HCT116 (cell line): Measurements from ENCODE around the gene PRSS56. TPM values are rescaled to one million over a fixed set of nuclear protein-coding genes. Genes with fewer than 3 reads are reported as not detected.

Experiments used
- ATAC-seq: fragments of 200-7000 bp; cut with Tn5 transposase; 2 replicates; pipeline ENCODE4 v1.9.1; 2020; ENCODE audit warnings: mild to moderate bottlenecking, moderate library complexity
- BruUV-seq: library from RNA; stranded (reverse); fragments of 400-500 nt; replicated peaks from 2 replicates; lab custom pipeline; 2021; lab: Mats Ljungman, UMichigan
- CTCF ChIA-PET: fragments of 300-600 bp; sonication (Branson Sonifier 250); formaldehyde crosslinking; loops from one replicate; lab custom pipeline; 2021; ENCODE audit warnings: antibody characterized with exemption; lab: Charles Lee
- POLR2A ChIA-PET: fragments of 300-600, 350-600 bp; sonication (Branson Sonifier 250); formaldehyde crosslinking; loops from one replicate; lab custom pipeline; 2021; ENCODE audit warnings: antibody characterized with exemption; lab: Charles Lee
- RAD21 ChIA-PET, 2 experiments: fragments of 300-600 bp; sonication (Branson Sonifier 250); formaldehyde crosslinking; loops; one replicate each; lab custom pipeline; 2023; ENCODE audit warnings: low total read pairs in 2 of 2; ENCODE audit not compliant: uncharacterized antibody in 2 of 2, unreplicated experiment in 2 of 2, low non-redundant PET in 1 of 2; lab: Charles Lee
- DNase-seq: peaks from one replicate; pipeline ENCODE4 v3.0.0-alpha.2; 2010; ENCODE audit warnings: low read depth, low spot score
- H2AFZ ChIP-seq: fragments of 200-600 bp; shearing (Covaris generic), sonication (generic); 2 replicates; pipeline ENCODE4 v1.6.1; 2017; ENCODE audit warnings: low read depth, mixed run types, mixed read lengths, antibody characterized with exemption, low read length; ENCODE audit not compliant: poor library complexity, severe bottlenecking
- H3K27ac ChIP-seq: 2 replicates; pipeline ENCODE4 v1.5.1; 2012; ENCODE audit warnings: low read depth, low read length
- H3K27me3 ChIP-seq: fragments of 200-600 bp; sonication (generic); 2 replicates; pipeline ENCODE4 v1.6.1; 2016; ENCODE audit warnings: mixed run types, low read length, mixed read lengths; ENCODE audit not compliant: insufficient read depth
- H3K36me3 ChIP-seq, 2 experiments: fragments of 200-500 bp in 1 of 2; fragments of 200-600 bp in 1 of 2; sonication (Bioruptor generic) in 1 of 2; sonication (generic) in 1 of 2; 2 replicates each; pipeline versions ENCODE4 v1.5.1 to v1.6.1; 2014 to 2016; ENCODE audit warnings: low read length in 2 of 2, inconsistent platforms in 1 of 2, mixed read lengths in 1 of 2, mixed run types in 1 of 2; ENCODE audit not compliant: insufficient read depth in 2 of 2, control insufficient read depth in 1 of 2
- H3K4me1 ChIP-seq, 2 experiments: fragments of 200-600 bp in 1 of 2; sonication (generic) in 1 of 2; 2 replicates each; pipeline versions ENCODE4 v1.5.1 to v1.6.1; 2012 to 2017; ENCODE audit warnings: low read length in 2 of 2, inconsistent platforms in 1 of 2, mild to moderate bottlenecking in 1 of 2, mixed read lengths in 1 of 2, mixed run types in 1 of 2, moderate library complexity in 1 of 2; ENCODE audit not compliant: insufficient read depth in 2 of 2, control insufficient read depth in 1 of 2
- H3K4me2 ChIP-seq: fragments of 200-600 bp; sonication (generic); 2 replicates; pipeline ENCODE4 v1.6.1; 2017; ENCODE audit warnings: mixed run types, low read length, mixed read lengths
- H3K4me3 ChIP-seq, 2 experiments: fragments of 200-600 bp in 1 of 2; sonication (generic) in 1 of 2; replicated peaks in 1 of 2; 2 replicates each; pipeline ENCODE4 v1.5.1; 2011 to 2016; ENCODE audit warnings: low read length in 2 of 2, control low read depth in 1 of 2, low read depth in 1 of 2, mild to moderate bottlenecking in 1 of 2, mixed read lengths in 1 of 2, mixed run types in 1 of 2
- H3K79me2 ChIP-seq: fragments of 200-600 bp; sonication (generic); 2 replicates; pipeline ENCODE4 v1.6.1; 2017; ENCODE audit warnings: mild to moderate bottlenecking, mixed run types, low read length, moderate library complexity, mixed read lengths; ENCODE audit not compliant: insufficient read depth
- H3K9ac ChIP-seq: fragments of 200-600 bp; sonication (generic); 2 replicates; pipeline ENCODE4 v1.6.1; 2016; ENCODE audit warnings: low read length, mixed read lengths
- H3K9me2 ChIP-seq: fragments of 200-600 bp; sonication (generic), shearing (Covaris generic); 2 replicates; pipeline ENCODE4 v1.6.1; 2017; ENCODE audit warnings: mixed run types, mild to moderate bottlenecking, moderate library complexity; ENCODE audit not compliant: insufficient read depth
- H3K9me3 ChIP-seq, 2 experiments: fragments of 200-500 bp in 1 of 2; fragments of 200-600 bp in 1 of 2; sonication (Bioruptor generic) in 1 of 2; sonication (generic) in 1 of 2; 2 replicates each; pipeline ENCODE4 v1.6.1; 2014 to 2017; ENCODE audit warnings: low read length in 2 of 2, mixed read lengths in 2 of 2, inconsistent platforms in 1 of 2, low read depth in 1 of 2, mild to moderate bottlenecking in 1 of 2, mixed run types in 1 of 2, moderate library complexity in 1 of 2; ENCODE audit not compliant: control insufficient read depth in 1 of 2, insufficient read depth in 1 of 2
- H4K20me1 ChIP-seq: fragments of 200-600 bp; sonication (generic), shearing (Covaris generic); 2 replicates; pipeline ENCODE4 v1.6.1; 2017; ENCODE audit warnings: mixed run types, mild to moderate bottlenecking, moderate library complexity; ENCODE audit not compliant: insufficient read depth
- ATF3 ChIP-seq: IDR thresholded peaks from 2 replicates; pipeline ENCODE4 v1.6.1; 2012
- POLR2AphosphoS5 ChIP-seq: IDR thresholded peaks from 2 replicates; pipeline ENCODE4 v1.6.1; 2011; ENCODE audit warnings: mild to moderate bottlenecking, low read depth, low read length, moderate library complexity
- SIN3A ChIP-seq: IDR thresholded peaks from 2 replicates; pipeline ENCODE4 v1.6.1; 2012; ENCODE audit warnings: low read depth
- ZNF274 ChIP-seq: fragments of 200-500 bp; sonication (Bioruptor generic); IDR thresholded peaks from 2 replicates; pipeline ENCODE4 v1.6.1; 2014; ENCODE audit warnings: mild to moderate bottlenecking, low read depth, low read length, inconsistent platforms
- intact Hi-C: fragments of 100-400 bp; cut with micrococcal nuclease; formaldehyde crosslinking; loops from 2 replicates; pipeline ENCODE4 v1.10.0; 2022
- total RNA-seq: library from RNA; stranded (reverse); gene quantifications from one replicate; pipeline ENCODE4 v1.2.1, GENCODE V29; 2021; ENCODE audit not compliant: unreplicated experiment

The PRSS56 gene
- total RNA-seq, 1 experiment from 2014 or later = not detected

DNA sequence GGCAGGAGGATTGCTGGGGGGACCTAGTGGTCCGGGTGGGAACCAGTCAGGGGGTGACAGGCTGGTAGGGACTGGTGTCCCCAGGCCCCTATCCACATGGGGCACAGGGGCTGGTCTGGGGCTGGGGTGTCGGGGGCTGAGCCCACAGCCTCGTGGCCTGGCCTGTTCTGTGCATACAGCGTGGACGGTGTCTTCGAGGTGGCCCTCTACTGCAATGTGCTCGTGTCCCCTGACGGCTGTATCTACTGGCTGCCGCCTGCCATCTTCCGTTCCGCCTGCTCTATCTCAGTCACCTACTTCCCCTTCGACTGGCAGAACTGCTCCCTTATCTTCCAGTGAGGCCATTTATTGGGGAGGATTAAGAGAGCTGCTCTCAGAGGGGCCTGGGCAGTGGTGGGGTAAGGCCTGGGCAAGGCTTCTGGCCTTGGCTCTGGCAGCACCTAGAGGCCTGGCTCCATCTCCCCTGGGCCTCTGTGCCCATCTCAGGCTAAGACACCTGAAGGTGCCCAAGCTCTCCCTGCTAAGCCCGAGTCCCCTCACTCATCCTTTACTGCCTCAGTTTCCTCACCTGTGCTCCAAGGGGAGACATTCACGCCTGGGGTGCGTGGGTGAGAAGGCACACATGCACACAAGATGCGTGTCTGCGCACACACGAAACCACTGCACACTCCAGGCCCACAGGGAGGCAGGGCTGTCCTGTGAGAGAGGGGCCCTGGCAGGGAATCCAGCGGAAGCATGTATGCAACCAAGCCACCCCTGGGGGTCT, 21.2 kb downstream of the PRSS56 start:
- TF ChIP-seq SIN3A (no peak), POLR2AphosphoS5 (peak; percentile 8; the same call in 1 of the 2 replicates), ZNF274 (no peak)
- RAD21 ChIA-PET = no interaction called here
- Histone ChIP-seq H4K20me1 (no peaks in the 10 kb centered on the region), H3K4me3 (no peak overlapping the region), H3K36me3 (no peaks in the 10 kb centered on the region), H3K27ac (no peak overlapping the region), H3K4me1 (0 out of 4 replicates have a peak, but pooled peaks cover 0 to 3% of the 10 kb centered on the region in 2 experiments), H3K9me3 (peaks cover 0 to 3% of the 10 kb centered on the region in 2 experiments; a peak in 3 of 4 replicates), H3K79me2 (no peaks in the 10 kb centered on the region), H3K9me2 (no peaks in the 10 kb centered on the region), H3K27me3 (no peaks in the 10 kb centered on the region), H3K4me2 (no peak overlapping the region), H3K9ac (no peak overlapping the region), H2AFZ (no peak overlapping the region)
- BruUV-seq = no TSS peak
- CTCF ChIA-PET = no interaction called here
- POLR2A ChIA-PET = interaction anchor here (0.6 kb wide), 1 partner anchor 10 kb away, joined by 6 read pairs; no protein-coding TSS in a partner anchor
- intact Hi-C loops = no loop called here
- no peak for DNase-seq
- no peak for ATAC-seq

- no peak overlapping the region for H3K9ac ChIP-seq
- no TSS peak for BruUV-seq
- ChIA-PET RAD21 (no interaction called here), CTCF (no interaction called here), POLR2A (no interaction called here)
- H3K4me1 ChIP-seq = 0 out of 4 replicates have a peak, but pooled peaks cover 0 to 3% of the 10 kb centered on the region in 2 experiments
- H3K36me3 ChIP-seq = peaks cover 1 to 2% of the 10 kb centered on the region in 2 experiments; a peak in 1 of 4 replicates
- H3K27me3 ChIP-seq = no peaks in the 10 kb centered on the region
- H3K4me2 ChIP-seq = no peak overlapping the region
- no peak overlapping the region for H3K27ac ChIP-seq
- DNase-seq (no peak), ATAC-seq (no peak)
- intact Hi-C loops = no loop called here
- H3K4me3 ChIP-seq = no peak overlapping the region
- no peaks in the 10 kb centered on the region for H4K20me1 ChIP-seq
- H2AFZ ChIP-seq = no peak overlapping the region
- H3K9me3 ChIP-seq = no peaks in the 10 kb centered on the region
- no peaks in the 10 kb centered on the region for H3K9me2 ChIP-seq
- TF ChIP-seq POLR2AphosphoS5 (peak; percentile 5; the same call in 1 of the 2 replicates), ATF3 (no peak)
- H3K79me2 ChIP-seq = peaks cover 1% of the 10 kb centered on the region
Measured at GRCh38 chr2:232541961-232542714, 21.9 kb downstream of the PRSS56 start.
